ENCODE data around the gene LYPD8.

DNA sequence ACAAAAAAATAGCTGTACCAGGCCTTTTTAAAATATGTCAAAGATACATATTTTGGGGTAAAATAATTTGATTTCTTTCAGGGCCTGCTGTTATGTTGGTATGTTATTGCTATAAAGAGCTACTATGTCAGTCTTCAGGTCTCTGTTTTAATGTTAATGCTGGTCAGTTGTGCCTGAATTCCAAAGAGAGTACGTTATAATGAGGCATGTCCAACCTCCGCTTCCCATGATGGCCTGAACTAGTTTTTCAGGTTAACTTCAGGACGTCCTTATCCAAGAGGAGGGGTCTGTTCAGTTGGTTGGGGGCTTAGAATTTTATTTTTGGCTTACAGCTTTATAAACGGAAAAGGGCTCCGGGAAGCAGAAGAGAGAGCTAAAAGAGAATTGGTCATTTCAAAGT lies 34.9 kb upstream of the LYPD8 start:
- TF ChIP-seq, protein P1, sequence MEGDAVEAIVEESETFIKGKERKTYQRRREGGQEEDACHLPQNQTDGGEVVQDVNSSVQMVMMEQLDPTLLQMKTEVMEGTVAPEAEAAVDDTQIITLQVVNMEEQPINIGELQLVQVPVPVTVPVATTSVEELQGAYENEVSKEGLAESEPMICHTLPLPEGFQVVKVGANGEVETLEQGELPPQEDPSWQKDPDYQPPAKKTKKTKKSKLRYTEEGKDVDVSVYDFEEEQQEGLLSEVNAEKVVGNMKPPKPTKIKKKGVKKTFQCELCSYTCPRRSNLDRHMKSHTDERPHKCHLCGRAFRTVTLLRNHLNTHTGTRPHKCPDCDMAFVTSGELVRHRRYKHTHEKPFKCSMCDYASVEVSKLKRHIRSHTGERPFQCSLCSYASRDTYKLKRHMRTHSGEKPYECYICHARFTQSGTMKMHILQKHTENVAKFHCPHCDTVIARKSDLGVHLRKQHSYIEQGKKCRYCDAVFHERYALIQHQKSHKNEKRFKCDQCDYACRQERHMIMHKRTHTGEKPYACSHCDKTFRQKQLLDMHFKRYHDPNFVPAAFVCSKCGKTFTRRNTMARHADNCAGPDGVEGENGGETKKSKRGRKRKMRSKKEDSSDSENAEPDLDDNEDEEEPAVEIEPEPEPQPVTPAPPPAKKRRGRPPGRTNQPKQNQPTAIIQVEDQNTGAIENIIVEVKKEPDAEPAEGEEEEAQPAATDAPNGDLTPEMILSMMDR (IDR thresholded peaks at IDR 0.05) = no peak
- TF ChIP-seq POLR2A (IDR thresholded peaks at IDR 0.05) = no peak
